ENCODE measurements around the gene REEP6.

GRCh38 chr19:1507763-1508506 is 17.0 kb downstream of the REEP6 start:
- TF ChIP-seq POLR2AphosphoS5 (IDR thresholded peaks at IDR 0.05; ENCODE audit: low read depth, low read length): no peak
- TF ChIP-seq TAF1 (IDR thresholded peaks at IDR 0.05; ENCODE audit: borderline replicate concordance, insufficient read depth, low read length): no peak
